TTC549 (cell line): ENCODE data around the gene PPIL1.
"Not testable (repeated sequence)": the region's sequence is repeated elsewhere in the genome, so short reads cannot be mapped to it uniquely, and the experiment has no call there.

Source experiments
- FAIRE-seq: peaks from 2 replicates; lab custom pipeline; 2012; peaks lifted over from hg19 to GRCh38; lab: Jason Lieb, UNC

Gene PPIL1

GRCh38 chr6:36814249-36814648, 60.4 kb downstream of the PPIL1 start:
- FAIRE-seq = no peak

GRCh38 chr6:36813526-36813925, 61.1 kb downstream of the PPIL1 start:
- no peak for FAIRE-seq

- not testable (repeated sequence) for FAIRE-seq
Measured at GRCh38 chr6:36813047-36813446, 61.6 kb downstream of the PPIL1 start.

GRCh38 chr6:36809941-36810803, 64.4 kb downstream of the PPIL1 start:
- FAIRE-seq = no peak

GRCh38 chr6:36809156-36809555, 65.4 kb downstream of the PPIL1 start:
- FAIRE-seq = no peak

- FAIRE-seq = no peak
Measured at GRCh38 chr6:36808634-36809033, 66.0 kb downstream of the PPIL1 start.

GRCh38 chr6:36807750-36808149, 66.9 kb downstream of the PPIL1 start:
- no peak for FAIRE-seq

- no peak for FAIRE-seq
Measured at GRCh38 chr6:36807143-36807542, 67.5 kb downstream of the PPIL1 start.

GRCh38 chr6:36805917-36806316, 68.7 kb downstream of the PPIL1 start:
- no peak for FAIRE-seq

GRCh38 chr6:36805096-36805797, 69.4 kb downstream of the PPIL1 start:
- FAIRE-seq = no peak
